WTC11 (cell line): ENCODE results near the gene SPRYD3. TPM values are rescaled to one million over a fixed set of nuclear protein-coding genes. Genes with fewer than 3 reads are reported as not detected.

Experiments
- ATAC-seq: fragments of 200-7000 bp; cut with Tn5 transposase; 2 replicates; pipeline ENCODE4 v1.10.0; 2021; ENCODE audit warnings: mild to moderate bottlenecking, moderate library complexity
- CTCF ChIA-PET: fragments of 300-600 bp; sonication (Branson Sonifier 250); formaldehyde crosslinking; loops from one replicate; lab custom pipeline; 2021; ENCODE audit warnings: antibody characterized with exemption; lab: Charles Lee
- POLR2A ChIA-PET: fragments of 350-600 bp; sonication (Branson Sonifier 250); formaldehyde crosslinking; loops from one replicate; lab custom pipeline; 2021; ENCODE audit warnings: antibody characterized with exemption; lab: Charles Lee
- DNase-seq: peaks from one replicate; pipeline ENCODE4 v3.0.0; 2021; ENCODE audit warnings: low spot score
- H3K27ac Mint-ChIP-seq: 2 replicates; pipeline ENCODE4 v1.8.0; 2021; ENCODE audit warnings: mixed read lengths
- H3K27me3 Mint-ChIP-seq: 2 replicates; pipeline ENCODE4 v1.8.0; 2021; ENCODE audit warnings: low read depth, mild to moderate bottlenecking, moderate library complexity, mixed read lengths
- H3K36me3 Mint-ChIP-seq: 2 replicates; pipeline ENCODE4 v1.8.0; 2021; ENCODE audit warnings: mixed read lengths
- H3K4me1 Mint-ChIP-seq: 2 replicates; pipeline ENCODE4 v1.8.0; 2022; ENCODE audit warnings: mixed read lengths
- H3K4me3 Mint-ChIP-seq: 2 replicates; pipeline ENCODE4 v1.8.0; 2021; ENCODE audit warnings: mild to moderate bottlenecking, moderate library complexity, mixed read lengths
- H3K9me3 Mint-ChIP-seq: 2 replicates; pipeline ENCODE4 v1.8.0; 2021; ENCODE audit warnings: mixed read lengths
- CREB1 ChIP-seq: sonication (generic); formaldehyde crosslinking; IDR thresholded peaks from 2 replicates; pipeline ENCODE4 v1.8.0; 2023; ENCODE audit warnings: mild to moderate bottlenecking, missing genetic modification reagents
- FOXJ3 ChIP-seq: sonication (generic); formaldehyde crosslinking; IDR thresholded peaks from 2 replicates; pipeline ENCODE4 v1.9.0; 2021; ENCODE audit warnings: missing genetic modification reagents, mild to moderate bottlenecking, borderline replicate concordance
- OVOL2 ChIP-seq: fragments of 250-450 bp; sonication (Bioruptor Pico); IDR thresholded peaks from 2 replicates; pipeline ENCODE4 v1.9.0; 2021; ENCODE audit warnings: mild to moderate bottlenecking, borderline replicate concordance
- SMAD4 ChIP-seq: sonication (generic); formaldehyde crosslinking; IDR thresholded peaks from 2 replicates; pipeline ENCODE4 v1.8.0; 2022; ENCODE audit warnings: mild to moderate bottlenecking, missing genetic modification reagents
- TP53 ChIP-seq: sonication (generic); formaldehyde crosslinking; IDR thresholded peaks from 2 replicates; pipeline ENCODE4 v1.8.1; 2023; ENCODE audit warnings: mild to moderate bottlenecking, missing genetic modification reagents
- total RNA-seq: library from RNA; stranded (reverse); gene quantifications from 3 replicates; pipeline ENCODE4 v1.2.3, GENCODE V29; 2021
- TF ChIP-seq, protein P1 (sequence below): sonication (generic); formaldehyde crosslinking; IDR thresholded peaks from 2 replicates; pipeline ENCODE4 v1.8.1; 2022; ENCODE audit warnings: mild to moderate bottlenecking, moderate library complexity, missing genetic modification reagents
- TF ChIP-seq, protein P2 (sequence below): sonication (generic); formaldehyde crosslinking; IDR thresholded peaks from 2 replicates; pipeline ENCODE4 v1.8.1; 2022; ENCODE audit warnings: missing genetic modification reagents, borderline replicate concordance
- TF ChIP-seq, protein P3 (sequence below): sonication (generic); formaldehyde crosslinking; IDR thresholded peaks from 2 replicates; pipeline ENCODE4 v1.8.1; 2023; ENCODE audit warnings: mild to moderate bottlenecking, missing genetic modification reagents
- TF ChIP-seq, protein P4 (sequence below): sonication (generic); formaldehyde crosslinking; IDR thresholded peaks from 2 replicates; pipeline ENCODE4 v1.8.1; 2023; ENCODE audit warnings: mild to moderate bottlenecking, missing genetic modification reagents, borderline replicate concordance
- TF ChIP-seq, protein P5 (sequence below): sonication (generic); formaldehyde crosslinking; conservative IDR thresholded peaks from 2 replicates; pipeline ENCODE4 v1.8.1; 2022; ENCODE audit warnings: mild to moderate bottlenecking, missing genetic modification reagents
- TF ChIP-seq, protein P6 (sequence below): sonication (generic); formaldehyde crosslinking; IDR thresholded peaks from 2 replicates; pipeline ENCODE4 v1.8.0; 2023; ENCODE audit warnings: missing genetic modification reagents
- TF ChIP-seq, protein P7 (sequence below): fragments of 250-450 bp; sonication (Bioruptor Pico); conservative IDR thresholded peaks from 2 replicates; pipeline ENCODE4 v1.9.0; 2021; ENCODE audit warnings: mild to moderate bottlenecking

SPRYD3 gene
- total RNA-seq, 1 experiment from 2014 or later, result 11.9 TPM

DNA sequence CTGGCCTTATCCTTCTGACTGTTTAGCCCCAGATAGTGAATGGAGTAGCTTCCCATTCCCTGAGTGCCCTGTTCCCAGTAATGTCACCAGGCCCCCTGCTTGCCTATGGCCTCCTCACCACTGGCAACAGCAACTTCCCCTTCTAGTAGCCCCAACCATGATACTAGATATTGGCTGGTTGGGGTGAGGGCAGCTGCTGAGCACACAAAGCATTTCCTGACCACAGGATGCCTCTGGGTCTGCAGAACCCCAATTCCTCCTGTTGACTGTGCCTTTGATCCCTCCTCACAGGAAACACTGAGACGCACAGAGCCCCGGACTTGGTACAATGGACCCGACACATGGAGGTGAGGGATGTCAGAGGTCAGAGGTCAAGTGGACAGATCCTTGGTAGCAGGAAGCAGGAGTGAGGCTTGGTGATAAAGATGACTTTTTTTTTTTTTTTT is 24.7 kb upstream of the SPRYD3 start:
- CTCF ChIA-PET, result interaction anchor here (0.5 to 14.6 kb wide), 11 partner anchors 9 to 217 kb away, joined by 3 to 474 read pairs (median 6); partner anchors contain the start of gene AAAS
- DNase-seq (no peak), ATAC-seq (no peak)
- Mint-ChIP-seq H3K9me3 (no peaks in the 10 kb centered on the region), H3K27me3 (peaks cover 24% of the 10 kb centered on the region), H3K27ac (no peak overlapping the region), H3K4me1 (peaks cover 16% of the 10 kb centered on the region), H3K36me3 (no peaks in the 10 kb centered on the region), H3K4me3 (no peak overlapping the region)
- TF ChIP-seq, protein P1, sequence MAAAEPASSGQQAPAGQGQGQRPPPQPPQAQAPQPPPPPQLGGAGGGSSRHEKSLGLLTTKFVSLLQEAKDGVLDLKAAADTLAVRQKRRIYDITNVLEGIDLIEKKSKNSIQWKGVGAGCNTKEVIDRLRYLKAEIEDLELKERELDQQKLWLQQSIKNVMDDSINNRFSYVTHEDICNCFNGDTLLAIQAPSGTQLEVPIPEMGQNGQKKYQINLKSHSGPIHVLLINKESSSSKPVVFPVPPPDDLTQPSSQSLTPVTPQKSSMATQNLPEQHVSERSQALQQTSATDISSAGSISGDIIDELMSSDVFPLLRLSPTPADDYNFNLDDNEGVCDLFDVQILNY (CRISPR knock-in tag), result no peak
- POLR2A ChIA-PET, result no interaction called here

DNA sequence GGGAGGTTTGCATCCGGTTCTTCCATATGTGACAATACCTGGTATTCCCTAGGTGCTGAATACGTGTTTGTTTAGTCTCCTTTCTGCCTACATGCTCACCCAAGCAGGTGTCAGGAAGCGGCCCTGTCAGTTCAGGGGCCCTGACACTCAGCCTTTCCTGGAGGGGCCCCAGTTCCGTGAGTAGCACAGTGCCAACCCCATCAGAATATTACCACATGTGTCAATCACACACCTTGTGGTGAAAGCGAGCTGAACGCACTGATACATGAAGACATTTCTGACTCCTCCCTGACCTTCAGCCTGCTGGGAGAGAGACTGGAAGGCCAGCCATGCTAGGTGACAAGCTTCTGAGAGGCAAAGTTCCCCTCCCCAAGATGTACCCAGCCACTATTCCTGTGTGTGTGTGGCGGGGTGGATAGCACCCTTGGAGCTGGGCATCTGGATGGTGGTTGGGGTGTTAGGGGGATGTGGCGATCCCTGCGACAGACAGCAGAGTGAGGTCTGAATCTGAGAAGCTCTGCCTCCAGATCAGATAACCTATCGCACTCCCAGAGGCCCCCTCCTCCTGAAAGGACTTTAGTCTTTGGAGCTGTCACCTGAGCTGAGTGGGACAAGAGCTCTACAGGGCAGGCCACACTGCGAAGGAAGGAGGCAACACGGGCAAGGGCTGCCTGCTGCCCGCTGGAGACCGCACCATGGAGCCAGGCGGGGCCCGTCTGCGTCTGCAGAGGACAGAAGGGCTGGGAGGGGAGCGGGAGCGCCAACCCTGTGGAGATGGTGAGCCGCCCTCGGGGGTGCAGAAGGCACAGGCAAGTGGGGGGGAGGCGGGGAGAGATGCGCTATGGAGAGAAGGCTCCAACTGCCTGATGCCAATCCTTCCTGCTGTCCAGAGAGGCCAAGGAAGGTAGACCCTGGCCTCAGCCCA is 24.0 kb upstream of the SPRYD3 start, which contains the start of gene SOAT2:
SOAT2 (plus strand) TSS at position 604 of the 925 bp plus-strand sequence; CDS start at position 696, 92 bp downstream.
- Mint-ChIP-seq H3K4me3 (no peak within 1 kb of the TSS), H3K36me3 (no peaks in the 10 kb centered on the region), H3K9me3 (no peaks in the 10 kb centered on the region), H3K27ac (no peak within 1 kb of the TSS), H3K27me3 (peaks cover 31% of the 10 kb centered on the region), H3K4me1 (peaks cover 24% of the 10 kb centered on the region)
- POLR2A ChIA-PET, result no interaction called here
- CTCF ChIA-PET, result interaction anchor here (0.5 to 14.6 kb wide), 16 partner anchors 9 to 249 kb away, joined by 3 to 474 read pairs (median 5); partner anchors contain the start of genes AAAS and SPRYD3
- DNase-seq (no peak), ATAC-seq (no peak)
- TF ChIP-seq, protein P2, sequence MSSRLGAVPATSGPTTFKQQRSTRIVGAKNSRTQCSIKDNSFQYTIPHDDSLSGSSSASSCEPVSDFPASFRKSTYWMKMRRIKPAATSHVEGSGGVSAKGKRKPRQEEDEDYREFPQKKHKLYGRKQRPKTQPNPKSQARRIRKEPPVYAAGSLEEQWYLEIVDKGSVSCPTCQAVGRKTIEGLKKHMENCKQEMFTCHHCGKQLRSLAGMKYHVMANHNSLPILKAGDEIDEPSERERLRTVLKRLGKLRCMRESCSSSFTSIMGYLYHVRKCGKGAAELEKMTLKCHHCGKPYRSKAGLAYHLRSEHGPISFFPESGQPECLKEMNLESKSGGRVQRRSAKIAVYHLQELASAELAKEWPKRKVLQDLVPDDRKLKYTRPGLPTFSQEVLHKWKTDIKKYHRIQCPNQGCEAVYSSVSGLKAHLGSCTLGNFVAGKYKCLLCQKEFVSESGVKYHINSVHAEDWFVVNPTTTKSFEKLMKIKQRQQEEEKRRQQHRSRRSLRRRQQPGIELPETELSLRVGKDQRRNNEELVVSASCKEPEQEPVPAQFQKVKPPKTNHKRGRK (CRISPR knock-in tag), result no peak
- TF ChIP-seq, protein P3, sequence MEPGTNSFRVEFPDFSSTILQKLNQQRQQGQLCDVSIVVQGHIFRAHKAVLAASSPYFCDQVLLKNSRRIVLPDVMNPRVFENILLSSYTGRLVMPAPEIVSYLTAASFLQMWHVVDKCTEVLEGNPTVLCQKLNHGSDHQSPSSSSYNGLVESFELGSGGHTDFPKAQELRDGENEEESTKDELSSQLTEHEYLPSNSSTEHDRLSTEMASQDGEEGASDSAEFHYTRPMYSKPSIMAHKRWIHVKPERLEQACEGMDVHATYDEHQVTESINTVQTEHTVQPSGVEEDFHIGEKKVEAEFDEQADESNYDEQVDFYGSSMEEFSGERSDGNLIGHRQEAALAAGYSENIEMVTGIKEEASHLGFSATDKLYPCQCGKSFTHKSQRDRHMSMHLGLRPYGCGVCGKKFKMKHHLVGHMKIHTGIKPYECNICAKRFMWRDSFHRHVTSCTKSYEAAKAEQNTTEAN, result no peak
- TF ChIP-seq SMAD4 (CRISPR knock-in tag) (no peak), TP53 (no peak), CREB1 (no peak), FOXJ3 (CRISPR knock-in tag) (no peak), OVOL2 (CRISPR knock-in tag) (no peak)
- TF ChIP-seq, protein P4, sequence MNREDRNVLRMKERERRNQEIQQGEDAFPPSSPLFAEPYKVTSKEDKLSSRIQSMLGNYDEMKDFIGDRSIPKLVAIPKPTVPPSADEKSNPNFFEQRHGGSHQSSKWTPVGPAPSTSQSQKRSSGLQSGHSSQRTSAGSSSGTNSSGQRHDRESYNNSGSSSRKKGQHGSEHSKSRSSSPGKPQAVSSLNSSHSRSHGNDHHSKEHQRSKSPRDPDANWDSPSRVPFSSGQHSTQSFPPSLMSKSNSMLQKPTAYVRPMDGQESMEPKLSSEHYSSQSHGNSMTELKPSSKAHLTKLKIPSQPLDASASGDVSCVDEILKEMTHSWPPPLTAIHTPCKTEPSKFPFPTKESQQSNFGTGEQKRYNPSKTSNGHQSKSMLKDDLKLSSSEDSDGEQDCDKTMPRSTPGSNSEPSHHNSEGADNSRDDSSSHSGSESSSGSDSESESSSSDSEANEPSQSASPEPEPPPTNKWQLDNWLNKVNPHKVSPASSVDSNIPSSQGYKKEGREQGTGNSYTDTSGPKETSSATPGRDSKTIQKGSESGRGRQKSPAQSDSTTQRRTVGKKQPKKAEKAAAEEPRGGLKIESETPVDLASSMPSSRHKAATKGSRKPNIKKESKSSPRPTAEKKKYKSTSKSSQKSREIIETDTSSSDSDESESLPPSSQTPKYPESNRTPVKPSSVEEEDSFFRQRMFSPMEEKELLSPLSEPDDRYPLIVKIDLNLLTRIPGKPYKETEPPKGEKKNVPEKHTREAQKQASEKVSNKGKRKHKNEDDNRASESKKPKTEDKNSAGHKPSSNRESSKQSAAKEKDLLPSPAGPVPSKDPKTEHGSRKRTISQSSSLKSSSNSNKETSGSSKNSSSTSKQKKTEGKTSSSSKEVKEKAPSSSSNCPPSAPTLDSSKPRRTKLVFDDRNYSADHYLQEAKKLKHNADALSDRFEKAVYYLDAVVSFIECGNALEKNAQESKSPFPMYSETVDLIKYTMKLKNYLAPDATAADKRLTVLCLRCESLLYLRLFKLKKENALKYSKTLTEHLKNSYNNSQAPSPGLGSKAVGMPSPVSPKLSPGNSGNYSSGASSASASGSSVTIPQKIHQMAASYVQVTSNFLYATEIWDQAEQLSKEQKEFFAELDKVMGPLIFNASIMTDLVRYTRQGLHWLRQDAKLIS (CRISPR knock-in tag), result no peak
- TF ChIP-seq, protein P5, sequence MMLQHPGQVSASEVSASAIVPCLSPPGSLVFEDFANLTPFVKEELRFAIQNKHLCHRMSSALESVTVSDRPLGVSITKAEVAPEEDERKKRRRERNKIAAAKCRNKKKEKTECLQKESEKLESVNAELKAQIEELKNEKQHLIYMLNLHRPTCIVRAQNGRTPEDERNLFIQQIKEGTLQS (CRISPR knock-in tag), result no peak
- TF ChIP-seq, protein P6, sequence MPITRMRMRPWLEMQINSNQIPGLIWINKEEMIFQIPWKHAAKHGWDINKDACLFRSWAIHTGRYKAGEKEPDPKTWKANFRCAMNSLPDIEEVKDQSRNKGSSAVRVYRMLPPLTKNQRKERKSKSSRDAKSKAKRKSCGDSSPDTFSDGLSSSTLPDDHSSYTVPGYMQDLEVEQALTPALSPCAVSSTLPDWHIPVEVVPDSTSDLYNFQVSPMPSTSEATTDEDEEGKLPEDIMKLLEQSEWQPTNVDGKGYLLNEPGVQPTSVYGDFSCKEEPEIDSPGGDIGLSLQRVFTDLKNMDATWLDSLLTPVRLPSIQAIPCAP (CRISPR knock-in tag), result no peak
- TF ChIP-seq, protein P7, sequence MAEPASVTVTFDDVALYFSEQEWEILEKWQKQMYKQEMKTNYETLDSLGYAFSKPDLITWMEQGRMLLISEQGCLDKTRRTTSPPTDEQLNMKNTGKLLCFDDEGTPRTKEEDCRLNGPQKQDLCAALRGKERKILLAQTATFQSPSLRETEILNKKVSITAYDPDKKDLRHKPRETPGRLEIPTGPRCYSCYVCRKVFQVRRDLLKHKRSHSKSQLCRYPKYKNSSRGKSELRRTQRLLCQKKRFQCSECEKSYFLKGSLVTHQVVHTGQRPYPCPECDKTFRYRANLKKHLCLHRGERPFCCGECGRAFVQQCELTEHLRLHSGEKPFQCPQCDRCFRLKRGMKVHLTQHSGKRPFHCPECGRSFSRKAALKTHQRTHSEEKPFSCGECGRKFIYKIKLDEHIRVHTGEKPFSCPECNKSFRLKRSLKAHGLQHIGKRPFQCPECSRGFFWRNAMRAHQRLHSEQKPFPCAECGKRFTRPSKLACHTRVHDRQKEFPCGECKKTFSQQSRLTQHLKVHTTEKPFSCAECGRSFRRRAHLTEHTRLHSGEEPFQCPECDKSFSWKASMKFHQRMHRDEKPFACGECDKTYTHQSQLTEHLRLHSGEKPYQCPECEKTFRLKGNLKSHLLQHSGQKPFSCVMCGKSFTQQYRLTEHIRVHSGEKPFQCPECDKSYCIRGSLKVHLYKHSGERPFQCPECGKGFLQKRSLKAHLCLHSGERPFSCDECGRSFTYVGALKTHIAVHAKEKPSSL (CRISPR knock-in tag), result no peak
